GM19351 (cell line): ENCODE data around the gene GOLGA6L10.
"Not testable (repeated sequence)": the region's sequence is repeated elsewhere in the genome, so short reads cannot be mapped to it uniquely, and the experiment has no call there.

ENCODE experiments used
- ATAC-seq: cut with Tn5 transposase; IDR thresholded peaks from one replicate; pipeline ENCODE4 v1.9.1; 2021; ENCODE audit warnings: mild to moderate bottlenecking, moderate library complexity; ENCODE audit not compliant: unreplicated experiment

The GOLGA6L10 gene

GRCh38 chr15:82301296-82302016, 47.8 kb downstream of the GOLGA6L10 start:
- no peak for ATAC-seq

GRCh38 chr15:82300883-82301282, 48.4 kb downstream of the GOLGA6L10 start:
- ATAC-seq = no peak

GRCh38 chr15:82300326-82300725, 48.9 kb downstream of the GOLGA6L10 start:
- ATAC-seq = not testable (repeated sequence)

GRCh38 chr15:82299511-82299914, 49.8 kb downstream of the GOLGA6L10 start:
- ATAC-seq = not testable (repeated sequence)

- ATAC-seq = no peak
These were observed 50.8 kb downstream of the GOLGA6L10 start for GRCh38 chr15:82298520-82298919.

GRCh38 chr15:82298032-82298431, 51.2 kb downstream of the GOLGA6L10 start:
- ATAC-seq = no peak

- no peak for ATAC-seq
These were observed 51.7 kb downstream of the GOLGA6L10 start for GRCh38 chr15:82297546-82297945.

GRCh38 chr15:82294061-82294690, 55.1 kb downstream of the GOLGA6L10 start:
- ATAC-seq = no peak

GRCh38 chr15:82292271-82292670, 57.0 kb downstream of the GOLGA6L10 start:
- ATAC-seq = no peak
